NCI-H1930 (cell line): ENCODE measurements around the gene ZNF513.
"Not testable (repeated sequence)": the region's sequence is repeated elsewhere in the genome, so short reads cannot be mapped to it uniquely, and the experiment has no call there.

ENCODE experiments used
- DNase-seq, 2 experiments: peaks; one replicate each; lab custom pipeline; 2025; lab: John Stamatoyannopoulos, UW

ZNF513 gene, protein sequence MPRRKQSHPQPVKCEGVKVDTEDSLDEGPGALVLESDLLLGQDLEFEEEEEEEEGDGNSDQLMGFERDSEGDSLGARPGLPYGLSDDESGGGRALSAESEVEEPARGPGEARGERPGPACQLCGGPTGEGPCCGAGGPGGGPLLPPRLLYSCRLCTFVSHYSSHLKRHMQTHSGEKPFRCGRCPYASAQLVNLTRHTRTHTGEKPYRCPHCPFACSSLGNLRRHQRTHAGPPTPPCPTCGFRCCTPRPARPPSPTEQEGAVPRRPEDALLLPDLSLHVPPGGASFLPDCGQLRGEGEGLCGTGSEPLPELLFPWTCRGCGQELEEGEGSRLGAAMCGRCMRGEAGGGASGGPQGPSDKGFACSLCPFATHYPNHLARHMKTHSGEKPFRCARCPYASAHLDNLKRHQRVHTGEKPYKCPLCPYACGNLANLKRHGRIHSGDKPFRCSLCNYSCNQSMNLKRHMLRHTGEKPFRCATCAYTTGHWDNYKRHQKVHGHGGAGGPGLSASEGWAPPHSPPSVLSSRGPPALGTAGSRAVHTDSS

DNA sequence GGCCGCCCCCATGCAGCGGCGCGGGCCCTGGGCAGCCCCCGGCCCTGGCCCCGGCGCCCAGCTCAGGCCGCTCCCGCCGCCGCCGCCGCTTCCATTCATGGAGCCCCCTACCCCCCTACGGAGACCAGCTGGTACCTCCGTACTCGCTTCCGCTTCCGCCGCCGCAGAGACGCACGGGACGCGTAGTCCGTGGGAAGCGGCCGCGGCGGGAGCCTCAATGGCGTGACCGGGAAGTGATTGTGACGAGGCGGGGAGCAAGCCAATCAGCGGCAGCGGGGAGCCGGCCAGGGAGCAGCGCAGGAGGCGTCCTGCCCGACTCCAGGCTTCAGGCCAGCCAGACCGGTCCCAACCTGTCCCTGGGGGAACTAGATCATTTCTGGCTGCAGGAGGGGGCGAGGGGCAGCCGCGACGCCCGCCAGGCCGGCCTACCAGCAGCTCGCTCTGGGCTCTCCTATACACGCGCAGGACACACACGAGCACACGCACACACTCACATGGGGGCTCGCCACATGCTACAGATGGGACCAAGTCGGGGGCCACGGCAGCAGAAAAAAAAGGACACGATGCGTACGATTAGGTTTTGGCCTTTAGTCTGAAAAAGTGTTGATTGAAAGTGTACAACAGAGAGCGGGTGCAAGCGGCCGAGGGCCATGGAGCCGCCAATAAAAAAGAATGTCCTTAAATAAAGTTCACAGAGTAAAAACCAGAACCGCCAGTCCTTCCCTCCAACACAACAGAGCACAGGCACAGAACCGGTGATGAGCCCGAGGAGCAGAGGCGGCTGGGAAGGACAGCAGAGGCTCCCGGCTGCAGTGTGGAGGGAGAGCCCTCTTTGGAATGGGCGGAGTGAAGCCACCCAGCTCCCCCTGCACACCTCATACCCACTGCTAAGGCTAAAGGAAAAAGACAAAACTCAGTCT lies at the start of gene ZNF513:
Gene ZNF513, minus strand, starts transcription at position 109 of the 920 bp plus-strand sequence. CDS start 208 bp downstream, outside the sequence.
- DNase-seq: peak; percentile 90 to 91

DNA sequence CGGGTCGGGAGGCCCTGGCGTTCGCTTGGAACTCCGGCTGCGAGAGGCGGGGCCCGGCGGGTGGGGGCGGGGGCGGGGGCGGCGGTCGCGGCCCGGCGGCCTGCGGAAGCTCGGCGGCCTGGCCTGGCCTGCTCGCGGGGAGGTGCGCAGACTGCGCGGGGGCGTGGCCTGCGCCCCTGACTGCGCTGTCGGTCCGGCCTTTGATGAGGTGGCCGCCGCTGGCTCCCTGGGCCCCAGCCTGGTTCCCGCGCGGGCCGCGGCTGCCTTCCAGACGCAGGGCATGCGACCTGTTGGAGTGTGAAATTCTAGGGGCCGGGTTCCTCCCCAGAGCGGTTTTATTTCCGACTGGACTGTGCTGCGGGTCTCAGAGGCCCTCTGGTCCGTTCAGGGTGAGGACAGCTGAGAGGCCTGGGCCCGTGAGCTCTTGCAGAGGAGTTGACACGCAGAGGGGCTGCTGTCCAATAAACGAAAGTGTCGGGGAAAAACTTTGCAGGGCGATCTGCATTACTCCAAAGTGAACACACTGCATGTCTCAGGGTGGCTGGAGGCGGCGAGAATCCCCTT lies 48.5 kb upstream of the ZNF513 start:
- DNase-seq: peak; percentile 39 to 72

DNA sequence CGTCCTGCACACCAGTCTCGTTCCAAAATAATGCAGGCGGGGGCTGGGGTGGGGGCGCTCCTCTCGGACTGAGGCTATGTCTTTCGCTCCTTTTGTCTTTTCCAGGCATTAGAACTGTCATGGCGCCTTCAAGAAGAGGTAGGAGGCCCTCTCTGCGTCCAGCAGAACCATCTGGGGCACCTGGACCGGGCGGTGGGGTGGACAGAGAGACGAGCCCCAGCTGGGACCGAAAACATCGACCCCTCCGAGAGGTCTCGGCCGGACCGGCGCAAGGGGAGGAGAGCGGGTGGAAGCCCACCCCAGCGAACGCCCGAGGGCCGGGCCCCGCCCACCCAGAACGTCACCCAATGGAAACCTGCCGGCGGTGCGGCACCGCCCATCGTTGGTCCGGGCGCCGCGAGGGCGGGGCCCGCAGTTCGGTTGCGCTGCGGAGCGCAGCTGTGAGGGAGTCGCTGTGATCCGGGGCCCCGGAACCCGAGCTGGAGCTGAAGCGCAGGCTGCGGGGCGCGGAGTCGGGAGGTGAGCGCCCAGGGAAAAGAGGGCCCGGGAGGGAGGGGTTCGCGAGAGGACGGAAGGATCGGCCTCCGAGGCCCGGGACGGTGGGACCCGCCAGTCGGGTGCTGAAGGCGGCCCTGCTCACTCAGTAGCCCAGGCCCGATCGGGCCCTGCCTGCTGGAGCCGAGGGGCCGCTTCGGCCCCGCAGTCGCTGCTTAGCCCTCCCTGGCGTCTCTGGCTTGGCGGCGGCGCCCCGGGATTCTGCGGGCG lies 47.9 kb upstream of the ZNF513 start, which contains the start of gene NRBP1:
Gene NRBP1, plus strand, starts transcription at position 419 of the 765 bp plus-strand sequence. CDS start 4,643 bp downstream, outside the sequence.
- peak; percentile 90 to 94 for DNase-seq

DNA sequence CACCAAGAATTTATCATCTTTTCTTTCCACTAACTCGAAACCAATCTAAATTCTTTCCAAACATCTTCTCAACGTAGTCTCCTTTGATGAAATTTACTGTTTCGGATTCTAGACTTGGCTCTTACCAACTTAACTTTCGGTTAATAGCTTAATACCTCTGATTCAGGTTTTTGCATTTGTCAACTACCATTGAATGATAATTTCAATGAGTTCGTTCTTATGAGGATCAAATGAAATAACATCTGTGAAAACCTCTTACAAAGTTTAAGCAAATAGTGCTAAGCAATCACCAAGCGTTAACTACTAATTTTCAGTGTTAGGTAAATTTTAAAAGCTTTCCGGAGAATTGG lies 47.3 kb upstream of the ZNF513 start:
- DNase-seq: no peak

DNA sequence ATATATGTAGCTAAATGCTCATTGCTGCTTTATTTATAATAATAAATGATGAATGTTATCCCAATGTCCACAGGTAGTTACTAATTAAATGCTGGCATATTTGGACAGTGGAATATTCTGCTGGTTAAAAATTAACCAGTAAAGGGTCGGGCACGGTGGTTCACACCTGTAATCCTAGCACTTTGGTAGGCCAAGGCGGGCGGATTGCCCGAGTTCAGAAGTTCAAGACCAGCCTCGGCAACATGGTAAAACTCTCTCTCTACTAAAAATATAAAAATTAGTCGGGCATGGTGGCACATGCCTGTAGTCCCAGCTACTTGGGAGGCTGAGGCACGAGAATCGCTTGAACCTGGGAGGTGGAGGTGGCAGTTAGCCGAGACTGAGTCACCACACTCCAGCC lies 44.5 kb upstream of the ZNF513 start:
- DNase-seq: not testable (repeated sequence)

DNA sequence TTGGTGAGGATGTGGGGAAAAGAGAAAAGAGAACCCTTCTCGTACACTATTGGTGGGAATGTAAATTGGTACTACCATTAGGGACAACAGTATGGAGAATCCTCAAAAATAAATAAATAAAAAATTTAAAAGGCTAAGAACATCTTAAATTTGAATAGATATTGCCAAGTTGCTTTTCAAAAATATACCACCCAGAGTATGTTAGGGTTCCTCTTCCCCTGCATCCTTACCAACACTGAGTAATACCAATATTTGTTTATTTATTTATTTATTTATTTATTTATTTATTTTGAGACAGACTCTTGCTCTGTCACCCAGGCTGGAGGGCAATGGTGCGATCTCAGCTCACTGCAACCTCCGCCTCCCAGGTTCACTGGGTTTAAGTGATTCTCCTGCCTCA lies 42.4 kb upstream of the ZNF513 start:
- DNase-seq: no peak

DNA sequence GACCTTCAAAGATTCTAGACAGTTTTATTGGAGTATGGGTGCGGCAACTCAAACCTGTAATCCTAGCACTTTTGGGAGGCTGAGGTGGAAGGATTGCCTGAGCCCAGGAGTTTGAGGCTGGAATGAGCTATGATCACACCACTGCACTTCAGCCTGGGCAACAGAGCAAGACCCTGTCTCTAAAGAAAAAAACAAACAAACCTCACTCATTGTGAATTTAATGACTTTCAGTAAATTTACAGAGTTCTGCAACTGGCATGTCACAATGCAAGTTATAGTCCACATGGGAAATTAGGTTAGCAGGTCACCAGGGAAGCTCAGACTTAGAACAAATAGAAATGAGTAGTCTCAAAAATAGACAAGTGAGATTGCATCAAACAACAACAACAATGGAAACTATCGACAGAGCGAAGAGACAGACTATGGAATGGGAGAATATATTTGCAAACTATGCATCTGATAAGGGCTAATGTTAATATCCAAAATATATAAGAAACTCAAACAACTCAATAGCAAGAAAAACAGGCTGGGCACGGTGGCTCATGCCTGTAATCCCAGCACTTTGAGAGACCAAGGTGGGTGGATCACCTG lies 41.2 kb upstream of the ZNF513 start:
- DNase-seq: no peak

DNA sequence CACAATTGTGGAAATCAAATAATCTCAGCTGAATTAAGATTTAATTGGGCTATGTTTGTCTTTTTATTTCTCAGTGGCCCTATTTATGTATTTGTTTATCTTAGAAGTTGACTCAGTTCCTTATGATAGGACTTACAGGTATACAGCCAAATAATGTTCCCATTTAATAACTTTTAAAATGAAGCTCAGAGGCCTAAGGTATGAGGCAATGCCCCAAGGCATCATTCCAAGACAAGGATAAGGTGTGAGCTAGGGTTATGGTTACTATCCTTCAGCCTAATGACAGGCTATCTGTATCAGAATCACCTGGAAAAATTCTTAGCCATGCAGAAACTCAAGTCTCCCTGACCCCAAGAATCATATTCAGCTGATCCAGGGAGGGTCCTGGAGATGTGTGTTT lies 40.5 kb upstream of the ZNF513 start:
- DNase-seq: no peak

DNA sequence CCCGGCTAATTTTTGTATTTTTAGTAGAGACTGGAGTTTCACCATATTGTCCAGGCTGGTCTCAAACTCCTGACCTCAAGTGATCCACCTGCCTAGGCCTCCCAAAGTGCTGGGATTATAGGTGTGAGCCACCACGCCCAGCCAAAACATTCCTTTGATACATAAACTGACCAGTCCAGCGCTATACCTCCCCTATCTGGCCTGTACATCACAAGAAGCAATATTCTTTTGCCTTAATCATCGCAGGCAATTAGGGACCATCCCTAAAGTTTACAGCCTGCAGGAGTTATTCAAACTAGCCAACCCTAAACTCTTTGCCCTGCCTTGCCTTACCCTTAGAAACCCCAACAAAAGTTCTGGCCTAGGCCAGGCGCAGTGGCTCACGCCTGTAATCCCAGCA lies 35.6 kb upstream of the ZNF513 start:
- no peak for DNase-seq

DNA sequence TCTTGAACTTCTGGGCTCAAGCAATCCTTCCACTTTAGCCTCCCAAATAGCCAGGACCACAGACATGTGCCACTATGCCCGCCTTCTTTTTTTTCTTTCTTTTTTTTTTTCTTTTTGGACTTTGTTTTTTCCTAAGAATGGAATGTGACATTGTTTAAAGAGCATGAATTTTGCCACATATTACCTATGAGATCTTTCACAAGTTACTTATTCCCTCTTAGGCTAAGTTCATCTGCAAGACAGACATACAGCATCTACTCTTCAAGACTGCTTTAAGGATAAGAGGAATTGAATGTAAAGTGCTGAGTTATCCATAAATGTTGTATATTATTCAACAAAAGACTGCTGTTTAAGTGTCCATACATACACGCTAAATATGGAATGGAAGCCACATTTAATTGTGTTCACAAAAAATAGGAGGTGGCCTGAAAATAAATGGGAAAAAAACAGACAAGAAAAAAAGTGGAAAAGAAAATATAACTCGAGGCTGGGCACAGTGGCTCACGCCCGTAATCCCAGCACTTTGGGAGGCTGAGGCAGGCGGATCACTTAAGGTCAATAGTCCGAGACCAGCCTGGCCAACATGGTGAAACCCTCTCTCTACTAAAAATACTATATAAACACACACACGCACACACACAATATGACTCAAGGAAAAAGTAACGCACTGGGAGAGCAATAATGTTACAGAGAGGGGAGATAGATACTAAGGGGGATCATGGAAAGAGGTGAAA lies 32.1 kb upstream of the ZNF513 start:
- no peak for DNase-seq

DNA sequence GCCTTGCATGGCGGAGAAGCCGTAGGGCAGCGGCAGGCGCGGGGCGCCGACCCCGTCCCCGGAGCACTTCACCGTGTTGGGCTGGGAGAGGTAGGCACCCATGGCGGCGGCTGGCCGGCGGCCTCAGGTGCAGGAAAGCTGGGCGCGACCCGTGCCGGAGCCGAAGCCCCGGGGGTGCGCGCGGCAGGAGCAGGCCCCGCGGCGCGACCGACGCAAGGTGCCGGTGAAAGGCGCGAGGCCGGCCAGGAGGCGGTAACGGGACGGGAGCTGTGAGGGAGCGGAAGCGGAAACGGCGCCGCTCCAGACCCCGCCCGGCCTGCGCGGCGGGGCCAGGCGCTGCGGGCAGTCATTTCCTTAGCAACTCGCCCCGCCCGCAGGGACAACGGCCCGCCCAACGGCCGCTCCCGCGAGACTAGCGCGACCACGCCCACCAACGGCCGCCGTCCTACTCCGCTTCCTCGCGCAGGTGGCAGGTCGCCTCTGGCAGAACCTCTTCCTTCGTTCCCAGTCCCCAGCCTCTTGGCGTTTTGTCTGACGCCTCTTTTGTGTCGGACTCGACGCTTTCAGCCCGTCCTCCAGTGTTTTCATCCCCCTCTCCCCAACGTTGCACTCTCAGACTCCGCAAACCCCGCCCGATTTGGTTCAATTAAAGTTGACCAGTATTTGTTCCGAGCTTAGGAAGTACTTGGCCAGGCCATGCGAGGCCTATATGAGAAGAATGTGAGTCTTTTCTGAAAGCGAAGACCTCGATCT lies 29.0 kb upstream of the ZNF513 start, which contains the start of gene PPM1G:
Gene PPM1G, minus strand, starts transcription at position 271 of the 753 bp plus-strand sequence. Its CDS starts 169 bp downstream, at position 102.
- DNase-seq: peak; percentile 88 to 94

DNA sequence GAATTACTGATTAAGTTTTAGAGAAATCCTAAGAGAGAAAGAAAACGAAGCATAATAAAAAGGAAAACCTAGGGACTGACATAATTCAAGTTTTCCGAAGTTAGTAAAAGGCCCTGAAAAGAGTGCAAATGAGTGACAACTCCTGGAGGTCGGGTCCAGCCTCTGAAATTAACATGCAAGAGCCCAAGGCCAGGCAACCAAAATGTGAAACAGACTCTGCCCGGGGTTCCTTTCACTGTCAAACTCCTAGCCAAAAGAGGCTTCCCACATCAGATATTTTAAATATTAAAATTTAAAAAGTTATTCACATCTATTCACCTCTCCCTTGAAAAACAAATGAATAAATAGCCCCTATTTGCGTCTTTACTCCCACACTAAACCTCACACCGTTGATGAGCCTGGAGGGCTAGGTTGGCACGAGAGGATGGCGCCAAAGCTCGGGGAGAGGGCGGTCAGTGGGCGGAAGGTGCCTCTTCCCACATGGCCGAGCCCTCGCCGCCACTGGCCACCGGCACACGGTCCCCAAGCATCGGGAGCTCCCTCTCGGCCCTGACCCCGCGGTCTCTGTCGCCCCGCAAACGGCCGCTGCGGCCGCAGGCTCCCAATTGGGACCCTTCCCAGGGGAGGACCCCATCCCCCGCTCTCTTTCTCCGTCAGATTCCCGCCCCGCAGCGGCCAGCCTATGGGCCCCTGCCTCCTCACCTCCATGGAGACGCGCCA lies 28.2 kb upstream of the ZNF513 start:
- peak in 1 of 2 experiments; percentile 22 for DNase-seq

DNA sequence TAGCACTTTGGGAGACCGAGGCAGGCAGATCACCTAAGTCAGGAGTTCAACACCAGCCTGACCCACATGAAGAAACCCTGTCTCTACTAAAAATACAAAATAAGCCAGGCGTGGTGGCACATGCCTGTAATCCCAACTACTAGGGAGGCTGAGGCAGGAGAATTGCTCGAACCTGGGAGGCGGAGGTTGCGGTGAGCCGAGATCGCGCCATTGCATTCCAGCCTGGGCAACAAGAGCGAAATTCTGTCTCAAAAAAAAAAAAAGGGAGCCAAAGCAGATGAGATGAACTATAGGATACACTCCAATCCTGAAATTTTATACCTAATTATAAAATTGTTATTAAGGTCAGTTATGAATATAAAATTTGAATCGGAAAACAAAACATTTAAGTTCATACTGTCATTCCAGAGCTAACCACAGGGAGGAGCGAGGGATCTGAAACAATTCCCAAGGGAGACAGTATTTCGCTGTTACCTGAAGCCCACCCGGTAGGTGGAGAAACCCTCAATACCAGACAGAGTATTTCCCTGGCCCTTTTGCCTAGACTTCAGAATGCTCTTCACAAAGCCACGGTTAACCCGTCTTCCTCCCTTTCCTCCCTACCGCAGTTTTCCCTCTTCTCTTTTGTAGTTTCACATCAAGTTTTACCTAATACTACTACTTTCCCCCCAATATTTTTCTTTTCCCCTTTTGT lies 27.4 kb upstream of the ZNF513 start:
- DNase-seq: peak; percentile 44 to 55

DNA sequence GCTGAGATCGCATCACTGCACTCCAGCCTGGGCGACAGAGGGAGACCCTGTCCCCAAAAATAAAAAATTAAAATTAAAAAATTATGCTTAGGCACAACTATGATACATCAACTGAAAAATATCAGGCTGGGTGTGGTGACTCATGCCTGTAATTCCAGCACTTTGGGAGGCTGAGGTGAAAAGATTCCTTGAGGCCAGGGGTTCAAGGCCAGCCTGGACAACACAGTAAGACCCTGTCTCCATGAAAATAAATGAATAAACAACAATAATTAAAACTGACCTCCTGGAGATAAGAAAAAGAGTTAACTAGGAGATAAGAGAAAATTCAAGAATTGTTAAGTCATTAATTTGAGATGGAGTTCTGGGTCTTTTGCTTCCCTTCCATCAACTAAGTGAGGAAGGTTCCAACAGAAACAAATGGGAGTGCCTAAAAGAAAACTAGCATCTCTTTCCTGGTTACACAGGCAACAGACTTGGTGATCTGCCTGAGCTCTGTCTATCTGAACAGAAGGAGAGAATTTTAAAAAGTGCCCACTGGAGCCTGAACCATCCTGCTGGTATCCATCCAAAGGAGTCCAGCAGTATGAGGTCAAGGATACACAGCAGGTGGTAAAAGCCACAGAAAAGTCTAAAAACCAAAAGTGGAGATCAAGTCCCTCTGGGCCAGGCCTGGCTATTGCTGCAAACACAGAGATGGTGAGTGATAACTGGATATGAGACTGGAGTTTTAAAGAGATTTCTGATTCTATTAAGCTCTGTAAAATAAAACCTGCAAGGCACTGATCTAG lies 20.0 kb upstream of the ZNF513 start:
- no peak for DNase-seq

DNA sequence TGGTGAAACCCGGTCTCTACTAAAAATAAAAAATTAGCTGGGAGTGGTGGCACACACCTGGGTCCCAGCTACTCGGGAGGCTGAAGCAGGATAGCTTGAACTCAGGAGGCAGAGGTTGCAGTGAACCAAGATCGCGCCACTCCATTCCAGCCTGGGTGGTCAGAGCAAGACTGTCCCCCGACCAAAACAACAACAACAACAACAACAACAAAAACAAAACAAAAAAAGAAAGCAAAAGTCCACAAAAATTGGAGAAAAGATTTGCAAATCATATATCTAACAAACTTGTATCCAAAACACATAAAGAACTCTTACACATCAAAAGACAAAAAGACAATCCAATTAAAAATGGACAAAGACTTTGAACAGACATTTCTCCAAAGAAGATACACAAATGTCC lies 18.4 kb upstream of the ZNF513 start:
- DNase-seq: no peak

DNA sequence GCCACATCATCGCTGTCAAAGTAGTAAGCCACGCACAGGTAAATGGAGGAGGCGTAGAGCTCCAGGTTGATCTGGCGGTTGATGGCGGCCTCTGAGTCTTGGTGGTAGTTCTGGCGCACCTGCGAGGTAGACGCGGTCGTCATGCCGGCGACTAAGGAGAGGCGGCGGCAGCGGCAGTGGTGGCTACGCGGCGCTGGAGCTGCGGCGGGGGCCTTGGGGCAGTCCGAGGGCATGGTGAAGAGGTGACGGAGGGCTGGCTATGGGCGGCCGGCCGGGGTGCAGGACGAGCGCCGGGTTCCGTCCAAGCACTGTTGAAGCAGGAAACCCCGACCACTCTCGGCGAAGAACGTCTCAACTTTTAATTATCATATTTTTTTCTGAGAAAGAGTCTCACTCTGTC lies 12.7 kb upstream of the ZNF513 start:
- DNase-seq: no peak
